Chondrocyte (in vitro differentiated cells): ENCODE results near the gene SPP2. TPM values are rescaled to one million over a fixed set of nuclear protein-coding genes. Genes with fewer than 3 reads are reported as not detected.

ENCODE experiments used
- DNase-seq: peaks from one replicate; pipeline ENCODE4 v3.0.0; 2021; ENCODE audit warnings: mixed read lengths, low spot score
- H3K27ac Mint-ChIP-seq: one replicate; pipeline ENCODE4 v1.8.0; 2021; ENCODE audit warnings: mild to moderate bottlenecking, moderate library complexity, mixed read lengths; ENCODE audit not compliant: unreplicated experiment
- H3K27me3 Mint-ChIP-seq: 2 replicates; pipeline ENCODE4 v1.8.0; 2021; ENCODE audit warnings: low read depth, mixed read lengths
- H3K36me3 Mint-ChIP-seq: 2 replicates; pipeline ENCODE4 v1.8.0; 2021; ENCODE audit warnings: low read depth, mixed read lengths
- H3K4me1 Mint-ChIP-seq: 2 replicates; pipeline ENCODE4 v1.8.0; 2021; ENCODE audit warnings: low read depth, mild to moderate bottlenecking, mixed read lengths
- H3K4me3 Mint-ChIP-seq: one replicate; pipeline ENCODE4 v1.8.0; 2021; ENCODE audit warnings: mild to moderate bottlenecking, moderate library complexity, mixed read lengths; ENCODE audit not compliant: unreplicated experiment
- H3K9me3 Mint-ChIP-seq: 2 replicates; pipeline ENCODE4 v1.8.0; 2021; ENCODE audit warnings: low read depth, mixed read lengths
- total RNA-seq: library from RNA; stranded (reverse); gene quantifications from 3 replicates; pipeline ENCODE4 v1.2.1, GENCODE V29; 2021
- TF ChIP-seq, protein P1 (sequence below): fragments of 200-600 bp; sonication (generic); IDR thresholded peaks from 2 replicates; pipeline ENCODE4 v1.5.0; 2021; ENCODE audit warnings: antibody characterized with exemption, mild to moderate bottlenecking, moderate library complexity

The SPP2 gene
- total RNA-seq, 1 donor from 2014 or later = not detected

GRCh38 chr2:234066587-234066986 lies 16.1 kb downstream of the SPP2 start:
- no peak overlapping the region for H3K27ac Mint-ChIP-seq
- no peaks in the 10 kb centered on the region for H3K4me1 Mint-ChIP-seq
- H3K4me3 Mint-ChIP-seq = no peak overlapping the region
- peaks cover 9% of the 10 kb centered on the region for H3K9me3 Mint-ChIP-seq
- DNase-seq = no peak
- H3K36me3 Mint-ChIP-seq = peaks cover 3% of the 10 kb centered on the region
- TF ChIP-seq, protein P1, sequence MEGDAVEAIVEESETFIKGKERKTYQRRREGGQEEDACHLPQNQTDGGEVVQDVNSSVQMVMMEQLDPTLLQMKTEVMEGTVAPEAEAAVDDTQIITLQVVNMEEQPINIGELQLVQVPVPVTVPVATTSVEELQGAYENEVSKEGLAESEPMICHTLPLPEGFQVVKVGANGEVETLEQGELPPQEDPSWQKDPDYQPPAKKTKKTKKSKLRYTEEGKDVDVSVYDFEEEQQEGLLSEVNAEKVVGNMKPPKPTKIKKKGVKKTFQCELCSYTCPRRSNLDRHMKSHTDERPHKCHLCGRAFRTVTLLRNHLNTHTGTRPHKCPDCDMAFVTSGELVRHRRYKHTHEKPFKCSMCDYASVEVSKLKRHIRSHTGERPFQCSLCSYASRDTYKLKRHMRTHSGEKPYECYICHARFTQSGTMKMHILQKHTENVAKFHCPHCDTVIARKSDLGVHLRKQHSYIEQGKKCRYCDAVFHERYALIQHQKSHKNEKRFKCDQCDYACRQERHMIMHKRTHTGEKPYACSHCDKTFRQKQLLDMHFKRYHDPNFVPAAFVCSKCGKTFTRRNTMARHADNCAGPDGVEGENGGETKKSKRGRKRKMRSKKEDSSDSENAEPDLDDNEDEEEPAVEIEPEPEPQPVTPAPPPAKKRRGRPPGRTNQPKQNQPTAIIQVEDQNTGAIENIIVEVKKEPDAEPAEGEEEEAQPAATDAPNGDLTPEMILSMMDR = no peak
- H3K27me3 Mint-ChIP-seq = peaks cover 9% of the 10 kb centered on the region

DNA sequence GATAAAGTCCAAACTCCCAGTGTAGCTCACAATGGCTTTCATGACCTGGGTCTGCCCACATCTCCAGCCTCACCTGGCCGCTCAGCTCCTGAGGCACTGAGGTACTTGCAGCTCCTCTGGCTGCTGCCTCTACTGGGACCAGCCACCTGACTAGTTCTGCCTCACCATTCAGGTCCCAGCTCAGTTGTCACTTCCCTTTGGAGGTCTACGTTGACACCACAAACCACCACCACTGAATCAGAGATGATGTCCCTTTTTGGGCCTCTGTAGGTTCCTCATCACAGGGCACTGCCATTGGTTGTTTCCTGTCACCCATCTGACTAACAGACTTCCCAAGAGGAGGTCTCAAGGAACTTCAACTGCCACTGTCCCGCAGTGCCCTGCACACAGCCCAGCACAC lies 21.2 kb downstream of the SPP2 start:
- TF ChIP-seq, protein P1 = no peak
- Mint-ChIP-seq H3K9me3 (peaks cover 9% of the 10 kb centered on the region), H3K4me1 (peaks cover 14% of the 10 kb centered on the region), H3K36me3 (peaks cover 3% of the 10 kb centered on the region), H3K27ac (no peak overlapping the region), H3K27me3 (peaks cover 13% of the 10 kb centered on the region), H3K4me3 (no peak overlapping the region)
- no peak for DNase-seq

DNA sequence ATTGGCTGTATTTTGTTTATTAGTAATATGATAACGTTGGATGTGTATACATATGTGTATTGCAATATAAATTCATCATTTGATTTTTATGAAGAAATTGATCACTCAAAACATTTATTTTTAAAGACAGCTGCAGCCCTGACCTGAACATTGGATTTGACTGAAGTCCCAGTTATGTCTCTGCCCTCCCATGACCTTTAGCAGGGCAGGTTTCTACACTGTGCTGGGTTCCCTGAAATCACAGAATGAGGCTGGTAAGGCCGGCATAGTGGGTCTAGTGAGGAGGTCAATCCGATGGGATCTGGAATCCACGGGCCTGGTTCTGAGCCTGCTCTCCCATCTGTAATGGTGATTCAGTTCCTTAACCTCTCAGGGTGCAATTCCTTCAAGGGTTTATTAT lies 22.0 kb downstream of the SPP2 start:
- peaks cover 3% of the 10 kb centered on the region for H3K36me3 Mint-ChIP-seq
- H3K27ac Mint-ChIP-seq = no peak overlapping the region
- H3K27me3 Mint-ChIP-seq = peaks cover 13% of the 10 kb centered on the region
- peaks cover 14% of the 10 kb centered on the region for H3K4me1 Mint-ChIP-seq
- no peak for DNase-seq
- TF ChIP-seq, protein P1 = no peak
- peaks cover 9% of the 10 kb centered on the region for H3K9me3 Mint-ChIP-seq
- no peak overlapping the region for H3K4me3 Mint-ChIP-seq

DNA sequence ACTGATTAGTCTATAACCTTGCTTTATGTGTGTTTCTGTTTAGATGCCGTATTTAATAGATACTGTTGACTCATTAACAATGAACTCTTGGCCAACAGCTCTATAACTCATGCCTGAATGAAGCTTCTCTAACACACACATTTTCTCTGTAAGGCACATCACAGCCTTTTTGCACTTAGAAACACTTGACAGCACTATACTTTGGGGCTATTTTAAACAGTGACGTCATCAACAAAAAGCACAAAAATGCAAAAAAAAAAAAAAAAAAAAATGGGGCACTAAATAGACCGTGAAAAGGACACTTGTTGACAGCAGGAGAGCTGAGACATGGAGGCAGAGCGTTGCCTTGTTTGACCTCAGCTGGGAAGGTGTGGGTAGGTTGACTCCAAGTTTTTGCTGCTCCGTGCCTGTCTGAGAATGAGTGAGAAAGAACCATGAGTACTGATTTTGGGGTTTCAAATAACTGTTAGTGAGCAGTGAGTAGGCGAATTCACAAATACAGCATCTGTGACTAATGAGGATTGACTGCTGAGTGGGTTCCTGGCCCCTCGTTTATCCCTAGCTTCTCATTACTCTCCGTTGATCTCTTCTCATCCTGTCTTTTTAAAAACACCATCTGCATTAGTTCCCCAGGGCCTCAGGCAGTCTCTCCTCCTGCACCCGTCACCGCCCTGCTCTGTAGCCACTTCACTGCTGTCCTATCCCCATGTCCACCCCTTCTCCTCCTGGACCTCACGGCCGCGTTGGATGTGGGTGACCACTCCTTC lies 24.4 kb downstream of the SPP2 start:
- Mint-ChIP-seq H3K36me3 (no peaks in the 10 kb centered on the region), H3K4me3 (no peak overlapping the region), H3K27me3 (peaks cover 9% of the 10 kb centered on the region), H3K27ac (no peak overlapping the region), H3K9me3 (no peaks in the 10 kb centered on the region), H3K4me1 (peaks cover 14% of the 10 kb centered on the region)
- TF ChIP-seq, protein P1 = no peak
- DNase-seq = no peak

DNA sequence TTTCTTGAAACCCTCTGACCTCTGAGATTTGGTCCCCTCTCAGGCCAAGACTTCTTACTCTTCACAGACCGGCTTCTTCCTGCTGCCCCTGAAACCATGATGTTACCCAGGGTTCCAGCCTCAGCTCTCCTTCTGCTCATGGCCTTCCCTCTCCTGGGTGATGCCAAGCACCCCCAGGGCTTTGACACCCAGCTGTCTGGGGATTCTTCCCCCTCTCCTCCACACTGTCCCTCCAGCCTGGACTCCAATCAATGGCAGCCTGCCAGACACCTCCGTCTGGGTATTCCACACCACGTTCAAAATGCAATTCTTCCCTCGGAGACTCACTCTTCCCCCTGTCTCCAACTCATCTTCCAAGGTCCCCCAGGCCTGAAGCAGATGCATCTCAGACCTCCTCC lies 25.0 kb downstream of the SPP2 start:
- no peaks in the 10 kb centered on the region for H3K9me3 Mint-ChIP-seq
- H3K36me3 Mint-ChIP-seq = no peaks in the 10 kb centered on the region
- H3K4me1 Mint-ChIP-seq = peaks cover 14% of the 10 kb centered on the region
- no peak overlapping the region for H3K4me3 Mint-ChIP-seq
- H3K27me3 Mint-ChIP-seq = peaks cover 9% of the 10 kb centered on the region
- H3K27ac Mint-ChIP-seq = no peak overlapping the region
- TF ChIP-seq, protein P1 = no peak
- no peak for DNase-seq
